Panc1 (cell line): ENCODE measurements around the gene LRP5. TPM values are rescaled to one million over a fixed set of nuclear protein-coding genes. Genes with fewer than 3 reads are reported as not detected.

Experiments used
- ATAC-seq: fragments of 200-7000 bp; cut with Tn5 transposase; 2 replicates; pipeline ENCODE4 v1.9.1; 2020; ENCODE audit warnings: mild to moderate bottlenecking, moderate library complexity
- BruUV-seq: library from RNA; stranded (reverse); fragments of 400-500 nt; replicated peaks from 2 replicates; lab custom pipeline; 2021; lab: Mats Ljungman, UMichigan
- CTCF ChIA-PET: fragments of 300-600 bp; sonication (Branson Sonifier 250); formaldehyde crosslinking; loops from one replicate; lab custom pipeline; 2022; ENCODE audit warnings: antibody characterized with exemption; lab: Charles Lee
- POLR2A ChIA-PET: fragments of 300-600 bp; sonication (Branson Sonifier 250); formaldehyde crosslinking; loops from one replicate; lab custom pipeline; 2022; ENCODE audit warnings: antibody characterized with exemption; lab: Charles Lee
- DNase-seq: peaks from one replicate; pipeline ENCODE4 v3.0.0-alpha.2; 2010; ENCODE audit warnings: low read depth, low spot score
- H3K27ac ChIP-seq: 2 replicates; pipeline ENCODE4 v1.5.1; 2011; ENCODE audit warnings: mild to moderate bottlenecking, low read length, inconsistent platforms
- H3K27me3 ChIP-seq: fragments of 200-500 bp; sonication (Bioruptor generic); 2 replicates; pipeline ENCODE4 v1.6.0; 2014; ENCODE audit warnings: low read length, inconsistent platforms; ENCODE audit not compliant: control insufficient read depth, insufficient read depth
- H3K36me3 ChIP-seq: fragments of 200-500 bp; sonication (Bioruptor generic); 2 replicates; pipeline ENCODE4 v1.5.1; 2014; ENCODE audit warnings: inconsistent platforms, mild to moderate bottlenecking, low read length, moderate library complexity; ENCODE audit not compliant: control insufficient read depth, insufficient read depth
- H3K4me1 ChIP-seq: 2 replicates; pipeline ENCODE4 v1.5.1; 2011; ENCODE audit warnings: inconsistent platforms, mild to moderate bottlenecking, low read length, moderate library complexity; ENCODE audit not compliant: control insufficient read depth, insufficient read depth
- H3K4me3 ChIP-seq, 2 experiments: 2 replicates each; pipeline ENCODE4 v1.5.1; 2011 to 2012; ENCODE audit warnings: low read depth in 2 of 2, low read length in 2 of 2, mild to moderate bottlenecking in 2 of 2, inconsistent platforms in 1 of 2, moderate library complexity in 1 of 2
- H3K9me3 ChIP-seq: fragments of 200-500 bp; sonication (Bioruptor generic); 2 replicates; pipeline ENCODE4 v1.5.1; 2014; ENCODE audit warnings: low read depth, mild to moderate bottlenecking, inconsistent platforms, low read length, moderate library complexity; ENCODE audit not compliant: control insufficient read depth, insufficient read depth
- CTCF ChIP-seq: fragments of 450-650 bp; IDR thresholded peaks from 2 replicates; pipeline ENCODE4 v1.5.1; 2017; ENCODE audit warnings: mild to moderate bottlenecking
- POLR2AphosphoS5 ChIP-seq: IDR thresholded peaks from 2 replicates; pipeline ENCODE4 v1.6.1; 2012; ENCODE audit warnings: mild to moderate bottlenecking, low read depth, low read length, moderate library complexity
- REST ChIP-seq, 2 experiments: IDR thresholded peaks; 2 replicates each; pipeline ENCODE4 v1.6.1; 2011 to 2012; ENCODE audit warnings: low read depth in 2 of 2, control low read depth in 1 of 2, low read length in 1 of 2, mild to moderate bottlenecking in 1 of 2, moderate library complexity in 1 of 2; ENCODE audit not compliant: insufficient read depth in 1 of 2
- SIN3A ChIP-seq: IDR thresholded peaks from 2 replicates; pipeline ENCODE4 v1.6.1; 2012; ENCODE audit warnings: low read depth, mild to moderate bottlenecking, low read length, moderate library complexity, borderline replicate concordance; ENCODE audit not compliant: insufficient read depth
- TCF7L2 ChIP-seq: IDR thresholded peaks from 2 replicates; pipeline ENCODE4 v1.6.1; 2011; ENCODE audit warnings: mild to moderate bottlenecking, low read depth, low read length, inconsistent platforms
- in situ Hi-C: cut with HindIII; loops from 2 replicates; pipeline ENCODE4 v1.10.0; 2016; ENCODE audit warnings: low sequenced_read_pairs, low pct_unique_long_range_greater_than_20kb
- intact Hi-C: fragments of 100-400 bp; cut with micrococcal nuclease; formaldehyde crosslinking; loops from one replicate; pipeline ENCODE4 v1.10.0; 2022; ENCODE audit not compliant: unreplicated experiment
- total RNA-seq: library from RNA; stranded (reverse); gene quantifications from one replicate; pipeline ENCODE4 v1.2.1, GENCODE V29; 2021; ENCODE audit not compliant: unreplicated experiment

The LRP5 gene
- total RNA-seq, 1 experiment from 2014 or later, result 171 TPM

GRCh38 chr11:68412593-68413475 is 100.4 kb downstream of the LRP5 start:
- H3K36me3 ChIP-seq, result peaks cover 13% of the 10 kb centered on the region
- H3K27me3 ChIP-seq, result no peaks in the 10 kb centered on the region
- CTCF ChIA-PET, result no interaction called here
- no peak overlapping the region for H3K27ac ChIP-seq
- intact Hi-C loops (no loop called here), in situ Hi-C loops (no loop called here)
- no peak for TF ChIP-seq CTCF
- TF ChIP-seq TCF7L2, result no peak
- TF ChIP-seq REST (IDR thresholded peaks at IDR 0.05; ENCODE audit: insufficient read depth in 1 of 2, low read depth in 2 of 2, low read length in 1 of 2), result no peak
- TF ChIP-seq SIN3A, result no peak
- no peak for TF ChIP-seq POLR2AphosphoS5
- no peak overlapping the region for H3K4me3 ChIP-seq
- no peaks in the 10 kb centered on the region for H3K4me1 ChIP-seq
- DNase-seq (no peak), ATAC-seq (no peak)
- no peaks in the 10 kb centered on the region for H3K9me3 ChIP-seq
- no TSS peak for BruUV-seq
- POLR2A ChIA-PET, result interaction anchor here (0.6 kb wide), 1 partner anchor 16 kb away, joined by 3 read pairs; no protein-coding TSS in a partner anchor

GRCh38 chr11:68413591-68413999 is 101.2 kb downstream of the LRP5 start:
- Histone ChIP-seq H3K4me3 (no peak overlapping the region), H3K27me3 (no peaks in the 10 kb centered on the region), H3K9me3 (no peaks in the 10 kb centered on the region), H3K36me3 (peaks cover 10% of the 10 kb centered on the region), H3K4me1 (no peaks in the 10 kb centered on the region), H3K27ac (no peak overlapping the region)
- intact Hi-C loops, result no loop called here
- ATAC-seq (no peak), DNase-seq (no peak)
- no peak for TF ChIP-seq SIN3A
- TF ChIP-seq REST (IDR thresholded peaks at IDR 0.05; ENCODE audit: insufficient read depth in 1 of 2, low read depth in 2 of 2, low read length in 1 of 2), result no peak
- no peak for TF ChIP-seq POLR2AphosphoS5
- TF ChIP-seq TCF7L2, result no peak
- no peak for TF ChIP-seq CTCF
- ChIA-PET POLR2A (no interaction called here), CTCF (no interaction called here)
- BruUV-seq, result no TSS peak
- in situ Hi-C loops, result no loop called here
